SW480 (cell line): ENCODE results near the gene APP.
"Not testable (repeated sequence)": the region's sequence is repeated elsewhere in the genome, so short reads cannot be mapped to it uniquely, and the experiment has no call there.

Experiments used
- DNase-seq: peaks from one replicate; pipeline ENCODE4 v3.0.0-alpha.2; 2016; ENCODE audit warnings: low spot score

The APP gene

GRCh38 chr21:26064506-26064905, 106.1 kb downstream of the APP start:
- DNase-seq: no peak

- no peak for DNase-seq
Observed at GRCh38 chr21:26061437-26061836, 109.1 kb downstream of the APP start.

- no peak for DNase-seq
Observed at GRCh38 chr21:26060335-26061115, 110.0 kb downstream of the APP start.

- no peak for DNase-seq
Observed at GRCh38 chr21:26057477-26058170, 112.9 kb downstream of the APP start.

GRCh38 chr21:26055841-26056264, 114.7 kb downstream of the APP start:
- no peak for DNase-seq

- no peak for DNase-seq
Observed at GRCh38 chr21:26055010-26055409, 115.6 kb downstream of the APP start.

- DNase-seq: no peak
Observed at GRCh38 chr21:26052057-26052456, 118.5 kb downstream of the APP start.

- no peak for DNase-seq
Observed at GRCh38 chr21:26050857-26051256, 119.7 kb downstream of the APP start.

GRCh38 chr21:26049803-26050202, 120.8 kb downstream of the APP start:
- no peak for DNase-seq

- no peak for DNase-seq
Observed at GRCh38 chr21:26047279-26047967, 123.1 kb downstream of the APP start.

GRCh38 chr21:26043891-26044290, 126.7 kb downstream of the APP start:
- DNase-seq: no peak

- DNase-seq: no peak
Observed at GRCh38 chr21:26042181-26042876, 128.2 kb downstream of the APP start.

GRCh38 chr21:26041431-26042180, 129.0 kb downstream of the APP start:
- no peak for DNase-seq

- DNase-seq: no peak
Observed at GRCh38 chr21:26036916-26037315, 133.7 kb downstream of the APP start.

GRCh38 chr21:26032263-26032662, 138.3 kb downstream of the APP start:
- DNase-seq: no peak

- DNase-seq: no peak
Observed at GRCh38 chr21:26028183-26028582, 142.4 kb downstream of the APP start.

GRCh38 chr21:26027696-26028095, 142.9 kb downstream of the APP start:
- no peak for DNase-seq

GRCh38 chr21:26025536-26026512, 144.7 kb downstream of the APP start:
- no peak for DNase-seq

GRCh38 chr21:26023406-26023805, 147.2 kb downstream of the APP start:
- not testable (repeated sequence) for DNase-seq

GRCh38 chr21:26022598-26023337, 147.8 kb downstream of the APP start:
- DNase-seq: not testable (repeated sequence)
